ENCODE data around the gene SPATA18.

Gene SPATA18

GRCh38 chr4:52051213-52051614 is at the start of gene SPATA18:
Gene SPATA18 (plus strand): TSS chr4:52051304. CDS start chr4:52051705, 401 bp downstream.
- DNase-seq (ENCODE audit: low read depth in 2 of 2), result no peak

GRCh38 chr4:52001616-52002015 is 49.5 kb upstream of the SPATA18 start:
- no peak for DNase-seq (ENCODE audit: low read depth in 2 of 2)

- DNase-seq (ENCODE audit: low read depth in 2 of 2), result no peak
Observed at GRCh38 chr4:52004414-52004813, 46.7 kb upstream of the SPATA18 start.

GRCh38 chr4:52005604-52006273 is 45.4 kb upstream of the SPATA18 start:
- no peak for DNase-seq (ENCODE audit: low read depth in 2 of 2)

- DNase-seq (ENCODE audit: low read depth in 2 of 2), result no peak
Observed at GRCh38 chr4:52006887-52007286, 44.2 kb upstream of the SPATA18 start.

GRCh38 chr4:52010986-52011385 is 40.1 kb upstream of the SPATA18 start:
- DNase-seq (ENCODE audit: low read depth in 2 of 2), result no peak

GRCh38 chr4:52012651-52013050 is 38.5 kb upstream of the SPATA18 start:
- no peak for DNase-seq (ENCODE audit: low read depth in 2 of 2)

- no peak for DNase-seq (ENCODE audit: low read depth in 2 of 2)
Observed at GRCh38 chr4:52014903-52015302, 36.2 kb upstream of the SPATA18 start.

GRCh38 chr4:52015366-52015765 is 35.7 kb upstream of the SPATA18 start:
- DNase-seq (ENCODE audit: low read depth in 2 of 2), result no peak

GRCh38 chr4:52016981-52017380 is 34.1 kb upstream of the SPATA18 start:
- DNase-seq (ENCODE audit: low read depth in 2 of 2), result no peak

- DNase-seq (ENCODE audit: low read depth in 2 of 2), result no peak
Observed at GRCh38 chr4:52017814-52018213, 33.3 kb upstream of the SPATA18 start.

- no peak for DNase-seq (ENCODE audit: low read depth in 2 of 2)
Observed at GRCh38 chr4:52019936-52020657, 31.0 kb upstream of the SPATA18 start, which contains the start of gene LRRC66. Gene LRRC66 (minus strand): TSS chr4:52020363. CDS start chr4:52017613, 2,750 bp downstream.

- DNase-seq (ENCODE audit: low read depth in 2 of 2), result peak in 1 of 2 experiments; percentile 26
Observed at GRCh38 chr4:52028970-52029369, 22.1 kb upstream of the SPATA18 start.

- DNase-seq (ENCODE audit: low read depth in 2 of 2), result no peak
Observed at GRCh38 chr4:52032005-52032404, 19.1 kb upstream of the SPATA18 start.

GRCh38 chr4:52035190-52035589 is 15.9 kb upstream of the SPATA18 start:
- no peak for DNase-seq (ENCODE audit: low read depth in 2 of 2)

GRCh38 chr4:52036886-52037530 is 14.1 kb upstream of the SPATA18 start:
- no peak for DNase-seq (ENCODE audit: low read depth in 2 of 2)

- no peak for DNase-seq (ENCODE audit: low read depth in 2 of 2)
Observed at GRCh38 chr4:52037689-52038102, 13.4 kb upstream of the SPATA18 start.

- DNase-seq (ENCODE audit: low read depth in 2 of 2), result peak; percentile 25 to 28
Observed at GRCh38 chr4:52038103-52038912, 12.8 kb upstream of the SPATA18 start, which contains the start of gene SGCB. Gene SGCB (minus strand): TSS chr4:52038299. CDS start chr4:52038259, 40 bp downstream.

- DNase-seq (ENCODE audit: low read depth in 2 of 2), result no peak
Observed at GRCh38 chr4:52045028-52045427, 6.1 kb upstream of the SPATA18 start.

- DNase-seq (ENCODE audit: low read depth in 2 of 2), result no peak
Observed at GRCh38 chr4:52049266-52049665, 1.8 kb upstream of the SPATA18 start.

- DNase-seq (ENCODE audit: low read depth in 2 of 2), result peak; percentile 63 to 67
Observed at GRCh38 chr4:52051615-52052474, 741 bp downstream of the SPATA18 start.
